Parathyroid adenoma (tissue), 2 donors: ENCODE measurements around the gene EMX2.

Experiments used
- H2AFZ ChIP-seq: fragments of 300-600 bp; sonication (generic); one replicate; pipeline ENCODE4 v1.7.0; 2017; ENCODE audit warnings: antibody characterized with exemption, mild to moderate bottlenecking
- H3K27ac ChIP-seq: fragments of 300-600 bp; sonication (generic); one replicate; pipeline ENCODE4 v1.7.0; 2017
- H3K27me3 ChIP-seq: fragments of 300-600 bp; sonication (generic); one replicate; pipeline ENCODE4 v1.7.0; 2017; ENCODE audit warnings: low read length; ENCODE audit not compliant: control insufficient read depth, insufficient read depth
- H3K36me3 ChIP-seq: fragments of 300-600 bp; sonication (generic); one replicate; pipeline ENCODE4 v1.7.0; 2017; ENCODE audit warnings: low read length; ENCODE audit not compliant: control insufficient read depth, insufficient read depth
- H3K4me1 ChIP-seq: fragments of 300-600 bp; sonication (generic); one replicate; pipeline ENCODE4 v1.7.0; 2017; ENCODE audit warnings: control low read depth
- H3K4me2 ChIP-seq: fragments of 300-600 bp; sonication (generic); one replicate; pipeline ENCODE4 v1.7.0; 2017; ENCODE audit warnings: low read length
- H3K4me3 ChIP-seq: fragments of 300-600 bp; sonication (generic); one replicate; pipeline ENCODE4 v1.7.0; 2017; ENCODE audit warnings: low read depth, low read length
- H3K79me2 ChIP-seq: fragments of 300-600 bp; sonication (generic); one replicate; pipeline ENCODE4 v1.7.0; 2017; ENCODE audit warnings: control low read depth
- H3K9ac ChIP-seq: fragments of 300-600 bp; sonication (generic); one replicate; pipeline ENCODE4 v1.7.0; 2017; ENCODE audit warnings: mild to moderate bottlenecking
- H3K9me3 ChIP-seq: fragments of 300-600 bp; sonication (generic); one replicate; pipeline ENCODE4 v1.7.0; 2017; ENCODE audit warnings: low read length; ENCODE audit not compliant: control insufficient read depth
- CTCF ChIP-seq: fragments of 300-600 bp; sonication (generic); IDR thresholded peaks from one replicate; pipeline ENCODE4 v1.7.0; 2017; ENCODE audit warnings: antibody characterized with exemption, mild to moderate bottlenecking
- donor health status: primary hyperparathyroidism.

EMX2 gene

GRCh38 chr10:117562220-117562619 is 19.7 kb downstream of the EMX2 start:
- Histone ChIP-seq H3K9ac (no peak overlapping the region), H3K27ac (no peak overlapping the region), H3K79me2 (no peaks in the 10 kb centered on the region), H3K4me1 (no peaks in the 10 kb centered on the region), H3K4me3 (no peak overlapping the region), H3K4me2 (no peak overlapping the region), H2AFZ (no peak overlapping the region), H3K27me3 (no peaks in the 10 kb centered on the region), H3K36me3 (no peaks in the 10 kb centered on the region), H3K9me3 (no peaks in the 10 kb centered on the region)
- no peak for TF ChIP-seq CTCF

- H3K4me2 ChIP-seq = no peak overlapping the region
- H3K9me3 ChIP-seq = no peaks in the 10 kb centered on the region
- H3K36me3 ChIP-seq = no peaks in the 10 kb centered on the region
- no peaks in the 10 kb centered on the region for H3K79me2 ChIP-seq
- no peak for TF ChIP-seq CTCF
- H3K27ac ChIP-seq = no peak overlapping the region
- H2AFZ ChIP-seq = no peak overlapping the region
- no peak overlapping the region for H3K9ac ChIP-seq
- no peak overlapping the region for H3K4me3 ChIP-seq
- no peaks in the 10 kb centered on the region for H3K4me1 ChIP-seq
- H3K27me3 ChIP-seq = no peaks in the 10 kb centered on the region
Observed at GRCh38 chr10:117562896-117563737, 20.6 kb downstream of the EMX2 start.

- Histone ChIP-seq H3K4me1 (no peaks in the 10 kb centered on the region), H2AFZ (no peak overlapping the region), H3K4me3 (no peak overlapping the region), H3K9me3 (no peaks in the 10 kb centered on the region), H3K27me3 (no peaks in the 10 kb centered on the region), H3K4me2 (no peak overlapping the region), H3K27ac (no peak overlapping the region), H3K9ac (no peak overlapping the region), H3K36me3 (no peaks in the 10 kb centered on the region), H3K79me2 (no peaks in the 10 kb centered on the region)
- TF ChIP-seq CTCF = no peak
Observed at GRCh38 chr10:117563780-117564179, 21.2 kb downstream of the EMX2 start.

GRCh38 chr10:117565068-117565467 is 22.5 kb downstream of the EMX2 start:
- H3K27ac ChIP-seq = no peak overlapping the region
- TF ChIP-seq CTCF = no peak
- H3K79me2 ChIP-seq = no peaks in the 10 kb centered on the region
- H2AFZ ChIP-seq = no peak overlapping the region
- no peaks in the 10 kb centered on the region for H3K4me1 ChIP-seq
- H3K4me2 ChIP-seq = no peak overlapping the region
- no peaks in the 10 kb centered on the region for H3K36me3 ChIP-seq
- no peak overlapping the region for H3K9ac ChIP-seq
- H3K9me3 ChIP-seq = no peaks in the 10 kb centered on the region
- no peaks in the 10 kb centered on the region for H3K27me3 ChIP-seq
- no peak overlapping the region for H3K4me3 ChIP-seq

- Histone ChIP-seq H2AFZ (no peak overlapping the region), H3K79me2 (no peaks in the 10 kb centered on the region), H3K36me3 (no peaks in the 10 kb centered on the region), H3K4me1 (no peaks in the 10 kb centered on the region), H3K4me2 (no peak overlapping the region), H3K9me3 (no peaks in the 10 kb centered on the region), H3K27me3 (no peaks in the 10 kb centered on the region), H3K27ac (no peak overlapping the region), H3K4me3 (no peak overlapping the region), H3K9ac (no peak overlapping the region)
- TF ChIP-seq CTCF = no peak
Observed at GRCh38 chr10:117568334-117568733, 25.8 kb downstream of the EMX2 start.
